Thyroid gland (tissue), 4 donors: ENCODE measurements around the gene B4GALT6.

Experiments
- POLR2A ChIP-seq, 2 donors: fragments of 450-650 bp; IDR thresholded peaks; one replicate each; pipeline ENCODE4 v1.6.1; 2017; ENCODE audit warnings: antibody characterized with exemption in 2 of 2, mild to moderate bottlenecking in 2 of 2, moderate library complexity in 1 of 2
- TF ChIP-seq, protein P1 (sequence below), 6 experiments: fragments of 200-600 bp in 3 of 6; fragments of 450-650 bp in 3 of 6; sonication (generic) in 3 of 6; IDR thresholded peaks; one replicate each; pipeline ENCODE4 v1.5.1; 2016 to 2019; ENCODE audit warnings: antibody characterized with exemption in 6 of 6, mild to moderate bottlenecking in 2 of 6, inconsistent platforms in 1 of 6, moderate library complexity in 1 of 6

DNA sequence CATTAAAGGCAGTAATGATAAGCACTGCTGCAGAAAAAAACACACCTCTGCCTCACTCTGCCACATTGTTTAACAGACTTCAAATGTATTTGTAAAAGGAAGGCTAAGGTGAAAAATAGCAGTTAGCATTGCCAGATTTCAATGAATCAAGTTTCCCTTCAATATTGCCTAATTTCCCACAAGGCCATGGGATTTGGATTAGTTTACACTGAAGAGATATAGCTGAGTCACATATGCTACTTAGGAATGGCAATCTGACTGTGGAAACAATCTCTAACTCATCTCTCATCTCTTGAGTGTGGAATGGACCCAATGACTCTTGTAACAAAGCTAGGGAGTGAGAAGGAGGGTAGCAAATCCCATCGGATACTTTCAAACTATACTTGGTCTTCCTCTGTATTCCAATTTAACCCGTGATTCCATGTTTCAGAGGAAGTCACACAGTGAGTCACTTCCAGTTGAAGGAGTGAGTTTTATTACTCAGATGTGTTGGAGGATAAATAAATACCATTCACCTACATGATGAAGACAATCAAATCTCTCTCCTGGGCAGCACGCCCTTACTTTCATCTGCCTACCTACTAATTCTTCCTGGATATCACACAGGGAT is 5.1 kb downstream of the B4GALT6 start:
- TF ChIP-seq, protein P1, sequence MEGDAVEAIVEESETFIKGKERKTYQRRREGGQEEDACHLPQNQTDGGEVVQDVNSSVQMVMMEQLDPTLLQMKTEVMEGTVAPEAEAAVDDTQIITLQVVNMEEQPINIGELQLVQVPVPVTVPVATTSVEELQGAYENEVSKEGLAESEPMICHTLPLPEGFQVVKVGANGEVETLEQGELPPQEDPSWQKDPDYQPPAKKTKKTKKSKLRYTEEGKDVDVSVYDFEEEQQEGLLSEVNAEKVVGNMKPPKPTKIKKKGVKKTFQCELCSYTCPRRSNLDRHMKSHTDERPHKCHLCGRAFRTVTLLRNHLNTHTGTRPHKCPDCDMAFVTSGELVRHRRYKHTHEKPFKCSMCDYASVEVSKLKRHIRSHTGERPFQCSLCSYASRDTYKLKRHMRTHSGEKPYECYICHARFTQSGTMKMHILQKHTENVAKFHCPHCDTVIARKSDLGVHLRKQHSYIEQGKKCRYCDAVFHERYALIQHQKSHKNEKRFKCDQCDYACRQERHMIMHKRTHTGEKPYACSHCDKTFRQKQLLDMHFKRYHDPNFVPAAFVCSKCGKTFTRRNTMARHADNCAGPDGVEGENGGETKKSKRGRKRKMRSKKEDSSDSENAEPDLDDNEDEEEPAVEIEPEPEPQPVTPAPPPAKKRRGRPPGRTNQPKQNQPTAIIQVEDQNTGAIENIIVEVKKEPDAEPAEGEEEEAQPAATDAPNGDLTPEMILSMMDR (IDR thresholded peaks at IDR 0.05): no peak
- TF ChIP-seq POLR2A (IDR thresholded peaks at IDR 0.05): no peak
